GM12878 (cell line): Measurements from ENCODE around the gene SYNGAP1. TPM values are rescaled to one million over a fixed set of nuclear protein-coding genes. Genes with fewer than 3 reads are reported as not detected.

Experiments used
- ATAC-seq: fragments of 200-7000 bp; cut with Tn5 transposase; 3 replicates; pipeline ENCODE4 v1.9.1; 2020; ENCODE audit warnings: mild to moderate bottlenecking, moderate library complexity
- BruUV-seq: library from RNA; stranded (reverse); fragments of 400-500 nt; replicated peaks from 2 replicates; lab custom pipeline; 2021; lab: Mats Ljungman, UMichigan
- CTCF ChIA-PET: fragments of 300-600 bp; sonication (Branson Sonifier 250); formaldehyde crosslinking; extraction: SDS; loops from one replicate; lab custom pipeline; 2021; ENCODE audit warnings: inconsistent platforms; lab: Yijun Ruan, JAX
- POLR2A ChIA-PET: fragments of 350-600 bp; formaldehyde crosslinking; extraction: SDS; loops from one replicate; lab custom pipeline; 2021; ENCODE audit warnings: inconsistent platforms; lab: Charles Lee
- RAD21 ChIA-PET: fragments of 300-600 bp; sonication (Branson Sonifier 250); formaldehyde crosslinking; loops from one replicate; lab custom pipeline; 2023; ENCODE audit warnings: antibody characterized with exemption; ENCODE audit not compliant: unreplicated experiment; lab: Charles Lee
- SMC1A ChIA-PET: fragments of 300-600 bp; sonication (Branson Sonifier 250); formaldehyde crosslinking; loops from one replicate; lab custom pipeline; 2023; ENCODE audit not compliant: unreplicated experiment, uncharacterized antibody; lab: Charles Lee
- DNase-seq: peaks from one replicate; pipeline ENCODE4 v3.0.0-alpha.2; 2011; ENCODE audit warnings: low read depth, low spot score
- FAIRE-seq: peaks from 3 replicates; lab custom pipeline; 2011; peaks lifted over from hg19 to GRCh38; lab: Jason Lieb, UNC
- H2AFZ ChIP-seq: 2 replicates; pipeline ENCODE4 v1.6.0; 2011; ENCODE audit warnings: low read depth, low read length, control low read depth; ENCODE audit not compliant: control insufficient read depth
- H3K27ac ChIP-seq: 2 replicates; pipeline ENCODE4 v1.5.1; 2011; ENCODE audit warnings: control low read depth; ENCODE audit not compliant: control insufficient read depth, insufficient read depth
- H3K27me3 ChIP-seq, 2 experiments: replicated peaks in 1 of 2; 2 replicates each; pipeline versions ENCODE4 v1.6.0 to v1.6.1; 2011; ENCODE audit warnings: low read length in 1 of 2; ENCODE audit not compliant: control insufficient read depth in 2 of 2, insufficient read depth in 2 of 2
- H3K36me3 ChIP-seq, 2 experiments: 2 replicates each; pipeline ENCODE4 v1.5.1; 2011; ENCODE audit warnings: low read length in 1 of 2; ENCODE audit not compliant: control insufficient read depth in 2 of 2, insufficient read depth in 2 of 2
- H3K4me1 ChIP-seq: 2 replicates; pipeline ENCODE4 v1.6.1; 2011; ENCODE audit warnings: mild to moderate bottlenecking, low read length, moderate library complexity, mixed read lengths; ENCODE audit not compliant: control insufficient read depth, insufficient read depth
- H3K4me2 ChIP-seq: 2 replicates; pipeline ENCODE4 v1.6.0; 2011; ENCODE audit warnings: control low read depth; ENCODE audit not compliant: control insufficient read depth, insufficient read depth
- H3K4me3 ChIP-seq: fragments of 200-600 bp; sonication (generic); 2 replicates; pipeline ENCODE4 v1.5.1; 2016
- H3K79me2 ChIP-seq: 2 replicates; pipeline ENCODE4 v1.6.0; 2011; ENCODE audit warnings: low read length; ENCODE audit not compliant: control insufficient read depth, insufficient read depth
- H3K9ac ChIP-seq: 2 replicates; pipeline ENCODE4 v1.8.0; 2011; ENCODE audit warnings: low read length, control low read depth, mixed read lengths; ENCODE audit not compliant: control insufficient read depth, insufficient read depth
- H3K9me3 ChIP-seq: replicated peaks from 3 replicates; pipeline ENCODE4 v1.5.1; 2011; ENCODE audit warnings: mild to moderate bottlenecking, low read length; ENCODE audit not compliant: control insufficient read depth, insufficient read depth
- H4K20me1 ChIP-seq: 2 replicates; pipeline ENCODE4 v1.6.0; 2011; ENCODE audit not compliant: control insufficient read depth, insufficient read depth
- EGR1 ChIP-seq, 2 experiments: IDR thresholded peaks; 1 replicate in 1 of 2; 2 replicates in 1 of 2; pipeline ENCODE4 v1.6.1; 2011 to 2012; ENCODE audit warnings: low read depth in 2 of 2, low read length in 2 of 2, borderline replicate concordance in 1 of 2, mild to moderate bottlenecking in 1 of 2, moderate library complexity in 1 of 2
- HCFC1 ChIP-seq: fragments of 150-350 bp; IDR thresholded peaks from 2 replicates; pipeline ENCODE4 v1.6.1; 2014; ENCODE audit warnings: low read length
- JUND ChIP-seq: IDR thresholded peaks from 2 replicates; pipeline ENCODE4 v1.6.1; 2012; ENCODE audit warnings: low read depth, mild to moderate bottlenecking, low read length, improper control_type of control experiment, moderate library complexity
- MEF2B ChIP-seq: fragments of 450-650 bp; IDR thresholded peaks from 2 replicates; pipeline ENCODE4 v1.6.1; 2018; ENCODE audit warnings: mild to moderate bottlenecking, moderate library complexity; ENCODE audit not compliant: partially characterized antibody, poor library complexity, severe bottlenecking
- MTA2 ChIP-seq: fragments of 450-650 bp; IDR thresholded peaks from 2 replicates; pipeline ENCODE4 v1.6.1; 2016; ENCODE audit warnings: low read depth, mild to moderate bottlenecking, moderate library complexity
- NR2C1 ChIP-seq: fragments of 450-650 bp; IDR thresholded peaks from 2 replicates; pipeline ENCODE4 v1.6.1; 2017; ENCODE audit warnings: antibody characterized with exemption, mild to moderate bottlenecking, moderate library complexity
- RELA ChIP-seq: fragments of 450-650 bp; IDR thresholded peaks from 2 replicates; pipeline ENCODE4 v1.8.0; 2014; ENCODE audit warnings: borderline replicate concordance; ENCODE audit not compliant: partially characterized antibody
- RFX5 ChIP-seq: IDR thresholded peaks from 2 replicates; pipeline ENCODE4 v1.6.1; 2011; ENCODE audit warnings: low read depth, low read length, improper control_type of control experiment
- SMAD5 ChIP-seq: IDR thresholded peaks from 2 replicates; pipeline ENCODE4 v1.6.1; 2016; ENCODE audit warnings: antibody characterized with exemption, low read depth
- YBX1 ChIP-seq: fragments of 450-650 bp; IDR thresholded peaks from 2 replicates; pipeline ENCODE4 v1.6.1; 2016; ENCODE audit warnings: antibody characterized with exemption
- WGBS: methylation state at CpG from one replicate; pipeline ENCODE4 v1.1.6; 2016; ENCODE audit warnings: low lambda C conversion rate; ENCODE audit not compliant: insufficient replicate concordance, insufficient coverage; ENCODE audit errors: missing lambda C conversion rate; 5-methylcytosine and 5-hydroxymethylcytosine counted together
- in situ Hi-C: fragments of 300-500 bp; cut with MboI; formaldehyde crosslinking; loops from 9 replicates; pipeline ENCODE4 v1.14.3; 2018; ENCODE audit warnings: mixed read lengths
- intact Hi-C: fragments of 100-400 bp; cut with micrococcal nuclease; formaldehyde crosslinking; loops from one replicate; pipeline ENCODE4 v1.14.2; 2022; ENCODE audit not compliant: unreplicated experiment
- polyA plus RNA-seq, 11 experiments: library from polyadenylated mRNA; depleted of rRNA in 4 of 11; unstranded in 6 of 11; stranded (reverse) in 5 of 11; fragments of >200 nt; fragmentation: Nextera tagmentation in 4 of 11; fragmentation: Illumina TruSeq in 1 of 11; extraction: Ambion mirVana in 4 of 11; extraction: Trizol in 1 of 11; gene quantifications; 1 replicate in 1 of 11; 2 replicates in 10 of 11; pipeline versions ENCODE4 v1.2.1 to v1.2.3, GENCODE V29; 2011 to 2016; ENCODE audit warnings: inconsistent platforms in 2 of 11, missing spikeins in 2 of 11, low read depth in 1 of 11
- total RNA-seq, 4 experiments: library from RNA; depleted of rRNA in 3 of 4; stranded (reverse); fragments of >200 nt in 3 of 4; fragmentation: Illumina TruSeq in 1 of 4; extraction: Trizol in 1 of 4; gene quantifications; 2 replicates each; pipeline versions ENCODE4 v1.2.1 to v1.2.3, GENCODE V29; 2013 to 2021
- TF ChIP-seq, protein P1 (sequence below): IDR thresholded peaks from 2 replicates; pipeline ENCODE4 v1.6.1; 2012; ENCODE audit warnings: mild to moderate bottlenecking, low read depth, low read length
- TF ChIP-seq, protein P2 (sequence below): fragments of 450-650 bp; IDR thresholded peaks from 2 replicates; pipeline ENCODE4 v1.6.1; 2018; ENCODE audit warnings: mild to moderate bottlenecking, low read depth, moderate library complexity; ENCODE audit not compliant: partially characterized antibody
- TF ChIP-seq, protein P3 (sequence below): fragments of 150-350 bp; IDR thresholded peaks from 2 replicates; pipeline ENCODE4 v1.6.1; 2016; ENCODE audit warnings: low read depth, low read length

Gene SYNGAP1
- total and polyA plus RNA-seq, 10 of the 15 experiments (the other 5 are each of a cell fraction or from before 2014, with no cell fraction given), result 0.05 to 9.2 (median 1.2) TPM

DNA sequence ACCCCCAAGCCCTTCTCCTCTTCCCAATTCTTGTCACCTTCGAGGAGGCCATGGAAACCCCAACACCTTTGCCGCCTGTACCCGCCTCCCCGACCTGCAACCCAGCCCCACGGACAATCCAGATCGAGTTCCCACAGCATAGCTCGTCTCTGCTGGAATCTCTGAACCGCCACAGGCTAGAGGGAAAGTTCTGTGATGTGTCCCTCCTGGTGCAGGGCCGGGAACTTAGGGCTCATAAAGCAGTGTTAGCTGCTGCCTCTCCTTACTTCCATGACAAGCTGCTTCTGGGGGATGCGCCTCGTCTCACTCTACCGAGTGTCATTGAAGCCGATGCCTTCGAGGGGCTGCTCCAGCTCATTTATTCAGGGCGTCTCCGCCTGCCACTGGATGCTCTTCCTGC lies 35.2 kb downstream of the SYNGAP1 start (continued):
- no peak for TF ChIP-seq HCFC1

DNA sequence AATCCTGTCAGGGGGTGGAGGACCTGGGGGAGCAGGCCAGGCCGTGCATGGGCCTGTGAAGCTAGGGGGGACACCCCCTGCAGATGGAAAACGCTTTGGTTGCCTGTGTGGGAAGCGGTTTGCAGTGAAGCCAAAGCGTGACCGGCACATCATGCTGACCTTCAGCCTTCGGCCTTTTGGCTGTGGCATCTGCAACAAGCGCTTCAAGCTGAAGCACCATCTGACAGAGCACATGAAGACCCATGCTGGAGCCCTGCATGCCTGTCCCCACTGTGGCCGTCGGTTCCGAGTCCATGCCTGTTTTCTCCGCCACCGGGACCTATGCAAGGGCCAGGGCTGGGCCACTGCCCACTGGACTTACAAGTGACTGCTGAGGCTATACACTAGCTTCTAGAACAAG lies 36.3 kb downstream of the SYNGAP1 start:
- Histone ChIP-seq H3K79me2 (peaks cover 17% of the 10 kb centered on the region), H2AFZ (no peak overlapping the region), H3K4me2 (no peak overlapping the region), H3K9me3 (no peaks in the 10 kb centered on the region), H3K4me1 (peaks cover 3% of the 10 kb centered on the region; the same call in 1 of the 2 replicates), H3K4me3 (no peak overlapping the region), H4K20me1 (no peaks in the 10 kb centered on the region), H3K36me3 (no peaks in the 10 kb centered on the region; a peak in 1 of 4 replicates), H3K9ac (no peak overlapping the region), H3K27ac (no peak overlapping the region), H3K27me3 (no peaks in the 10 kb centered on the region)
- CTCF ChIA-PET, result interaction anchor here (1.1 kb wide), 1 partner anchor 65 kb away, joined by 3 read pairs; no protein-coding TSS in a partner anchor
- DNase-seq (no peak), FAIRE-seq (no peak), ATAC-seq (no peak)
- SMC1A ChIA-PET, result interaction anchor here (1.5 kb wide), 1 partner anchor 26 kb away, joined by 4 read pairs; no protein-coding TSS in a partner anchor
- intact Hi-C loops, result no loop called here
- in situ Hi-C loops, result no loop called here
- RAD21 ChIA-PET, result interaction anchor here (0.8 kb wide), 1 partner anchor 38 kb away, joined by 3 read pairs; the partner anchor contains the start of gene CUTA
- 98% methylated on average over 12 of the region's 12 CpGs for WGBS
- BruUV-seq, result no TSS peak
- POLR2A ChIA-PET, result no interaction called here
- TF ChIP-seq, protein P1, sequence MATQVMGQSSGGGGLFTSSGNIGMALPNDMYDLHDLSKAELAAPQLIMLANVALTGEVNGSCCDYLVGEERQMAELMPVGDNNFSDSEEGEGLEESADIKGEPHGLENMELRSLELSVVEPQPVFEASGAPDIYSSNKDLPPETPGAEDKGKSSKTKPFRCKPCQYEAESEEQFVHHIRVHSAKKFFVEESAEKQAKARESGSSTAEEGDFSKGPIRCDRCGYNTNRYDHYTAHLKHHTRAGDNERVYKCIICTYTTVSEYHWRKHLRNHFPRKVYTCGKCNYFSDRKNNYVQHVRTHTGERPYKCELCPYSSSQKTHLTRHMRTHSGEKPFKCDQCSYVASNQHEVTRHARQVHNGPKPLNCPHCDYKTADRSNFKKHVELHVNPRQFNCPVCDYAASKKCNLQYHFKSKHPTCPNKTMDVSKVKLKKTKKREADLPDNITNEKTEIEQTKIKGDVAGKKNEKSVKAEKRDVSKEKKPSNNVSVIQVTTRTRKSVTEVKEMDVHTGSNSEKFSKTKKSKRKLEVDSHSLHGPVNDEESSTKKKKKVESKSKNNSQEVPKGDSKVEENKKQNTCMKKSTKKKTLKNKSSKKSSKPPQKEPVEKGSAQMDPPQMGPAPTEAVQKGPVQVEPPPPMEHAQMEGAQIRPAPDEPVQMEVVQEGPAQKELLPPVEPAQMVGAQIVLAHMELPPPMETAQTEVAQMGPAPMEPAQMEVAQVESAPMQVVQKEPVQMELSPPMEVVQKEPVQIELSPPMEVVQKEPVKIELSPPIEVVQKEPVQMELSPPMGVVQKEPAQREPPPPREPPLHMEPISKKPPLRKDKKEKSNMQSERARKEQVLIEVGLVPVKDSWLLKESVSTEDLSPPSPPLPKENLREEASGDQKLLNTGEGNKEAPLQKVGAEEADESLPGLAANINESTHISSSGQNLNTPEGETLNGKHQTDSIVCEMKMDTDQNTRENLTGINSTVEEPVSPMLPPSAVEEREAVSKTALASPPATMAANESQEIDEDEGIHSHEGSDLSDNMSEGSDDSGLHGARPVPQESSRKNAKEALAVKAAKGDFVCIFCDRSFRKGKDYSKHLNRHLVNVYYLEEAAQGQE, result no peak
- TF ChIP-seq YBX1 (no peak), MEF2B (no peak), RFX5 (no peak), SMAD5 (no peak), JUND (no peak), EGR1 (IDR thresholded peaks at IDR 0.05; ENCODE audit: borderline replicate concordance in 1 of 2, low read depth in 2 of 2, low read length in 2 of 2) (no peak), HCFC1 (no peak), NR2C1 (no peak), RELA (no peak), MTA2 (no peak)
- TF ChIP-seq, protein P2, sequence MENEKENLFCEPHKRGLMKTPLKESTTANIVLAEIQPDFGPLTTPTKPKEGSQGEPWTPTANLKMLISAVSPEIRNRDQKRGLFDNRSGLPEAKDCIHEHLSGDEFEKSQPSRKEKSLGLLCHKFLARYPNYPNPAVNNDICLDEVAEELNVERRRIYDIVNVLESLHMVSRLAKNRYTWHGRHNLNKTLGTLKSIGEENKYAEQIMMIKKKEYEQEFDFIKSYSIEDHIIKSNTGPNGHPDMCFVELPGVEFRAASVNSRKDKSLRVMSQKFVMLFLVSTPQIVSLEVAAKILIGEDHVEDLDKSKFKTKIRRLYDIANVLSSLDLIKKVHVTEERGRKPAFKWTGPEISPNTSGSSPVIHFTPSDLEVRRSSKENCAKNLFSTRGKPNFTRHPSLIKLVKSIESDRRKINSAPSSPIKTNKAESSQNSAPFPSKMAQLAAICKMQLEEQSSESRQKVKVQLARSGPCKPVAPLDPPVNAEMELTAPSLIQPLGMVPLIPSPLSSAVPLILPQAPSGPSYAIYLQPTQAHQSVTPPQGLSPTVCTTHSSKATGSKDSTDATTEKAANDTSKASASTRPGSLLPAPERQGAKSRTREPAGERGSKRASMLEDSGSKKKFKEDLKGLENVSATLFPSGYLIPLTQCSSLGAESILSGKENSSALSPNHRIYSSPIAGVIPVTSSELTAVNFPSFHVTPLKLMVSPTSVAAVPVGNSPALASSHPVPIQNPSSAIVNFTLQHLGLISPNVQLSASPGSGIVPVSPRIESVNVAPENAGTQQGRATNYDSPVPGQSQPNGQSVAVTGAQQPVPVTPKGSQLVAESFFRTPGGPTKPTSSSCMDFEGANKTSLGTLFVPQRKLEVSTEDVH, result no peak
- TF ChIP-seq, protein P3, sequence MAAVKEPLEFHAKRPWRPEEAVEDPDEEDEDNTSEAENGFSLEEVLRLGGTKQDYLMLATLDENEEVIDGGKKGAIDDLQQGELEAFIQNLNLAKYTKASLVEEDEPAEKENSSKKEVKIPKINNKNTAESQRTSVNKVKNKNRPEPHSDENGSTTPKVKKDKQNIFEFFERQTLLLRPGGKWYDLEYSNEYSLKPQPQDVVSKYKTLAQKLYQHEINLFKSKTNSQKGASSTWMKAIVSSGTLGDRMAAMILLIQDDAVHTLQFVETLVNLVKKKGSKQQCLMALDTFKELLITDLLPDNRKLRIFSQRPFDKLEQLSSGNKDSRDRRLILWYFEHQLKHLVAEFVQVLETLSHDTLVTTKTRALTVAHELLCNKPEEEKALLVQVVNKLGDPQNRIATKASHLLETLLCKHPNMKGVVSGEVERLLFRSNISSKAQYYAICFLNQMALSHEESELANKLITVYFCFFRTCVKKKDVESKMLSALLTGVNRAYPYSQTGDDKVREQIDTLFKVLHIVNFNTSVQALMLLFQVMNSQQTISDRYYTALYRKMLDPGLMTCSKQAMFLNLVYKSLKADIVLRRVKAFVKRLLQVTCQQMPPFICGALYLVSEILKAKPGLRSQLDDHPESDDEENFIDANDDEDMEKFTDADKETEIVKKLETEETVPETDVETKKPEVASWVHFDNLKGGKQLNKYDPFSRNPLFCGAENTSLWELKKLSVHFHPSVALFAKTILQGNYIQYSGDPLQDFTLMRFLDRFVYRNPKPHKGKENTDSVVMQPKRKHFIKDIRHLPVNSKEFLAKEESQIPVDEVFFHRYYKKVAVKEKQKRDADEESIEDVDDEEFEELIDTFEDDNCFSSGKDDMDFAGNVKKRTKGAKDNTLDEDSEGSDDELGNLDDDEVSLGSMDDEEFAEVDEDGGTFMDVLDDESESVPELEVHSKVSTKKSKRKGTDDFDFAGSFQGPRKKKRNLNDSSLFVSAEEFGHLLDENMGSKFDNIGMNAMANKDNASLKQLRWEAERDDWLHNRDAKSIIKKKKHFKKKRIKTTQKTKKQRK, result no peak
